ENCODE measurements around the gene KRTCAP2.
A peak's percentile ranks its signal among the peaks of the same experiment; 100 is the strongest.
"Not testable (repeated sequence)": the region's sequence is repeated elsewhere in the genome, so short reads cannot be mapped to it uniquely, and the experiment has no call there.

KRTCAP2 gene

GRCh38 chr1:155174324-155175280 is 1.5 kb upstream of the KRTCAP2 start:
- DNase-seq (ENCODE audit: insufficient read length, low spot score) (no peak), FAIRE-seq (no peak)
- TF ChIP-seq POLR2A (IDR thresholded peaks at IDR 0.05; ENCODE audit: low read depth, low read length), result no peak

GRCh38 chr1:155173478-155174323 is 597 bp upstream of the KRTCAP2 start, which contains the start of gene TRIM46:
Gene TRIM46, plus strand, starts transcription at chr1:155173849. Its CDS starts 118 bp downstream, at chr1:155173967.
- no peak for FAIRE-seq
- TF ChIP-seq POLR2A (IDR thresholded peaks at IDR 0.05; ENCODE audit: low read depth, low read length), result no peak
- DNase-seq (ENCODE audit: insufficient read length, low spot score), result peak; percentile 70

- TF ChIP-seq POLR2A (IDR thresholded peaks at IDR 0.05; ENCODE audit: low read depth, low read length), result no peak
- no peak for DNase-seq (ENCODE audit: insufficient read length, low spot score)
- no peak for FAIRE-seq
Measured at GRCh38 chr1:155171836-155172731, 1.0 kb downstream of the KRTCAP2 start.

- TF ChIP-seq POLR2A (IDR thresholded peaks at IDR 0.05; ENCODE audit: low read depth, low read length), result no peak
- DNase-seq (ENCODE audit: insufficient read length, low spot score), result no peak
- FAIRE-seq, result no peak
Measured at GRCh38 chr1:155170806-155171205, 2.3 kb downstream of the KRTCAP2 start.

GRCh38 chr1:155170101-155170785 is 2.9 kb downstream of the KRTCAP2 start:
- TF ChIP-seq POLR2A (IDR thresholded peaks at IDR 0.05; ENCODE audit: low read depth, low read length), result no peak
- no peak for FAIRE-seq

GRCh38 chr1:155169541-155169940 is 3.6 kb downstream of the KRTCAP2 start:
- TF ChIP-seq POLR2A (IDR thresholded peaks at IDR 0.05; ENCODE audit: low read depth, low read length), result no peak
- DNase-seq (ENCODE audit: insufficient read length, low spot score), result no peak
- FAIRE-seq, result no peak

More at GRCh38 chr1:155170101-155170785, 2.9 kb downstream of the KRTCAP2 start:
- DNase-seq (ENCODE audit: insufficient read length, low spot score), result no peak

GRCh38 chr1:155168456-155169210 is 4.5 kb downstream of the KRTCAP2 start:
- no peak for FAIRE-seq
- no peak for TF ChIP-seq POLR2A (IDR thresholded peaks at IDR 0.05; ENCODE audit: low read depth, low read length)
- DNase-seq (ENCODE audit: insufficient read length, low spot score), result no peak

- not testable (repeated sequence) for DNase-seq (ENCODE audit: insufficient read length, low spot score); FAIRE-seq
Measured at GRCh38 chr1:155168105-155168445, 5.0 kb downstream of the KRTCAP2 start.

GRCh38 chr1:155167166-155168104 is 5.7 kb downstream of the KRTCAP2 start:
- 0 out of 2 replicates have a peak, but pooled peaks have one; percentile 6 for TF ChIP-seq POLR2A (IDR thresholded peaks at IDR 0.05; ENCODE audit: low read depth, low read length)
- DNase-seq (ENCODE audit: insufficient read length, low spot score), result peak; percentile 82
- no peak for FAIRE-seq

- TF ChIP-seq POLR2A (IDR thresholded peaks at IDR 0.05; ENCODE audit: low read depth, low read length), result no peak
- FAIRE-seq (no peak), DNase-seq (ENCODE audit: insufficient read length, low spot score) (no peak)
Measured at GRCh38 chr1:155166471-155167165, 6.5 kb downstream of the KRTCAP2 start.

- no peak for DNase-seq (ENCODE audit: insufficient read length, low spot score)
- TF ChIP-seq POLR2A (IDR thresholded peaks at IDR 0.05; ENCODE audit: low read depth, low read length), result no peak
- FAIRE-seq, result no peak
Measured at GRCh38 chr1:155166051-155166470, 7.0 kb downstream of the KRTCAP2 start.

- not testable (repeated sequence) for FAIRE-seq; DNase-seq (ENCODE audit: insufficient read length, low spot score)
Measured at GRCh38 chr1:155164625-155165024, 8.5 kb downstream of the KRTCAP2 start.

- not testable (repeated sequence) for FAIRE-seq; DNase-seq (ENCODE audit: insufficient read length, low spot score)
Measured at GRCh38 chr1:155163785-155164184, 9.3 kb downstream of the KRTCAP2 start.

GRCh38 chr1:155162631-155163030 is 10.5 kb downstream of the KRTCAP2 start:
- not testable (repeated sequence) for DNase-seq (ENCODE audit: insufficient read length, low spot score); FAIRE-seq

Measured in H54 (cell line).